ENCODE measurements around the gene FLOT1.

Gene FLOT1

GRCh38 chr6:30689985-30690384 is 52.5 kb downstream of the FLOT1 start:
- no peak for DNase-seq

- no peak for DNase-seq
These were observed 53.2 kb downstream of the FLOT1 start for GRCh38 chr6:30689022-30689865.

GRCh38 chr6:30688569-30688968 is 53.9 kb downstream of the FLOT1 start:
- no peak for DNase-seq

GRCh38 chr6:30687659-30688431 is 54.6 kb downstream of the FLOT1 start:
- no peak for DNase-seq

- DNase-seq = peak; percentile 77
These were observed 55.4 kb downstream of the FLOT1 start for GRCh38 chr6:30686908-30687658.

- DNase-seq = no peak
These were observed 56.2 kb downstream of the FLOT1 start, which contains the start of gene PPP1R18 for GRCh38 chr6:30686009-30686907. Gene PPP1R18 (minus strand): TSS chr6:30686645. CDS start chr6:30686018, 627 bp downstream.

- no peak for DNase-seq
These were observed 57.1 kb downstream of the FLOT1 start for GRCh38 chr6:30685157-30686008.

GRCh38 chr6:30684386-30685156 is 57.9 kb downstream of the FLOT1 start:
- DNase-seq = no peak

- no peak for DNase-seq
These were observed 58.5 kb downstream of the FLOT1 start for GRCh38 chr6:30683980-30684338.

GRCh38 chr6:30683183-30683979 is 59.1 kb downstream of the FLOT1 start:
- no peak for DNase-seq

- DNase-seq = peak; percentile 48
These were observed 60.1 kb downstream of the FLOT1 start for GRCh38 chr6:30682143-30683117.

GRCh38 chr6:30681766-30682142 is 60.7 kb downstream of the FLOT1 start:
- DNase-seq = no peak

GRCh38 chr6:30679765-30680535 is 62.5 kb downstream of the FLOT1 start:
- DNase-seq = no peak

GRCh38 chr6:30678964-30679726 is 63.3 kb downstream of the FLOT1 start:
- DNase-seq = peak; percentile 64
